Astrocyte of the spinal cord (primary cell): Measurements from ENCODE around the gene EML3.

Experiments used
- DNase-seq: peaks from one replicate; pipeline ENCODE4 v3.0.0; 2011; ENCODE audit warnings: low read depth, low spot score
- H3K4me3 ChIP-seq: 2 replicates; pipeline ENCODE4 v1.5.1; 2011; ENCODE audit warnings: low read depth, mild to moderate bottlenecking, low read length, moderate library complexity
- CTCF ChIP-seq: IDR thresholded peaks from 2 replicates; pipeline ENCODE4 v1.5.1; 2012; ENCODE audit warnings: low read depth, mild to moderate bottlenecking, low read length, inconsistent platforms
- in situ Hi-C: cut with HindIII; loops from 2 replicates; pipeline ENCODE4 v1.10.0; 2017; ENCODE audit warnings: low sequenced_read_pairs

Gene EML3

GRCh38 chr11:62553839-62554361 is 58.7 kb downstream of the EML3 start:
- no peak for TF ChIP-seq CTCF
- in situ Hi-C loops, result no loop called here
- DNase-seq, result peak; percentile 89
- peak overlapping the region; percentile 9 for H3K4me3 ChIP-seq

GRCh38 chr11:62553080-62553838 is 59.3 kb downstream of the EML3 start:
- H3K4me3 ChIP-seq, result peak overlapping the region; percentile 26
- in situ Hi-C loops, result no loop called here
- no peak for TF ChIP-seq CTCF
- DNase-seq, result peak; percentile 96

- in situ Hi-C loops, result no loop called here
- H3K4me3 ChIP-seq, result peak overlapping the region; percentile 26
- DNase-seq, result no peak
- TF ChIP-seq CTCF, result no peak
These were observed 60.0 kb downstream of the EML3 start for GRCh38 chr11:62552485-62553079.
